CD14-positive monocyte (primary cell): ENCODE measurements around the gene PROC. TPM values are rescaled to one million over a fixed set of nuclear protein-coding genes. Genes with fewer than 3 reads are reported as not detected.
A peak's percentile ranks its signal among the peaks of the same experiment; 100 is the strongest.

Source experiments
- DNase-seq, 3 donors: peaks; one replicate each; pipeline ENCODE4 v3.0.0-alpha.2; 2011 to 2022
- H2AFZ ChIP-seq: 2 replicates; pipeline ENCODE4 v1.6.0; 2012; ENCODE audit warnings: mild to moderate bottlenecking, low read depth, low read length, inconsistent platforms; ENCODE audit not compliant: insufficient read depth, poor library complexity, severe bottlenecking
- H3K27ac ChIP-seq, 2 donors: 1 replicate in 1 of 2; 2 replicates in 1 of 2; pipeline ENCODE4 v1.5.1; 2012 to 2013; ENCODE audit warnings: low read length in 2 of 2, control low read depth in 1 of 2, inconsistent platforms in 1 of 2, low read depth in 1 of 2, mild to moderate bottlenecking in 1 of 2
- H3K27me3 ChIP-seq, 2 donors: one replicate each; pipeline versions ENCODE4 v1.6.0 to v1.6.1; 2011 to 2013; ENCODE audit warnings: low read length in 2 of 2; ENCODE audit not compliant: control insufficient read depth in 2 of 2, insufficient read depth in 2 of 2
- H3K36me3 ChIP-seq, 2 donors: replicated peaks in 1 of 2; 1 replicate in 1 of 2; 2 replicates in 1 of 2; pipeline versions ENCODE4 v1.5.1 to v1.6.1; 2012 to 2013; ENCODE audit warnings: low read length in 2 of 2, control low read depth in 1 of 2, inconsistent platforms in 1 of 2, mild to moderate bottlenecking in 1 of 2; ENCODE audit not compliant: insufficient read depth in 2 of 2, control insufficient read depth in 1 of 2
- H3K4me1 ChIP-seq, 2 donors: 1 replicate in 1 of 2; 2 replicates in 1 of 2; pipeline versions ENCODE4 v1.5.1 to v1.6.1; 2012 to 2013; ENCODE audit warnings: low read length in 2 of 2, control low read depth in 1 of 2, inconsistent platforms in 1 of 2, mild to moderate bottlenecking in 1 of 2, moderate library complexity in 1 of 2; ENCODE audit not compliant: insufficient read depth in 2 of 2, control insufficient read depth in 1 of 2
- H3K4me2 ChIP-seq: replicated peaks from 2 replicates; pipeline ENCODE3; 2012; ENCODE audit warnings: low read length, moderate library complexity, mild to moderate bottlenecking; ENCODE audit not compliant: poor library complexity, severe bottlenecking; ENCODE audit errors: extremely low read depth
- H3K4me3 ChIP-seq, 3 experiments: fragments of 200-600 bp in 1 of 3; sonication (generic) in 1 of 3; replicated peaks in 1 of 3; 1 replicate in 2 of 3; 2 replicates in 1 of 3; pipeline ENCODE4 v1.5.1; 2011 to 2013; ENCODE audit warnings: low read length in 3 of 3, mild to moderate bottlenecking in 3 of 3, control low read depth in 2 of 3, low read depth in 2 of 3, inconsistent platforms in 1 of 3, moderate library complexity in 1 of 3
- H3K79me2 ChIP-seq: 2 replicates; pipeline ENCODE4 v1.6.0; 2012; ENCODE audit warnings: mild to moderate bottlenecking, control low read depth, inconsistent platforms, low read length, moderate library complexity; ENCODE audit not compliant: insufficient read depth
- H3K9ac ChIP-seq: 2 replicates; pipeline ENCODE4 v1.6.0; 2017; ENCODE audit warnings: low read length, mild to moderate bottlenecking; ENCODE audit not compliant: insufficient read depth, poor library complexity, severe bottlenecking
- H3K9me3 ChIP-seq, 2 donors: replicated peaks in 1 of 2; 1 replicate in 1 of 2; 2 replicates in 1 of 2; pipeline versions ENCODE4 v1.5.1 to v1.6.1; 2012 to 2013; ENCODE audit warnings: low read length in 2 of 2, control low read depth in 1 of 2; ENCODE audit not compliant: control insufficient read depth in 1 of 2, insufficient read depth in 1 of 2
- H4K20me1 ChIP-seq: 2 replicates; pipeline ENCODE4 v1.6.0; 2012; ENCODE audit warnings: mild to moderate bottlenecking, low read length, control low read depth, moderate library complexity; ENCODE audit not compliant: insufficient read depth
- H3K27ac Mint-ChIP-seq, 7 donors: one replicate each; pipeline ENCODE4 v1.8.0; 2020; ENCODE audit warnings: mild to moderate bottlenecking in 7 of 7, mixed read lengths in 7 of 7, moderate library complexity in 6 of 7, inconsistent platforms in 2 of 7
- H3K27me3 Mint-ChIP-seq, 3 donors: one replicate each; pipeline ENCODE4 v1.8.0; 2021 to 2022; ENCODE audit warnings: low read depth in 3 of 3, mild to moderate bottlenecking in 3 of 3, mixed read lengths in 3 of 3, moderate library complexity in 3 of 3, inconsistent platforms in 1 of 3
- H3K36me3 Mint-ChIP-seq, 2 donors: one replicate each; pipeline ENCODE4 v1.8.0; 2020; ENCODE audit warnings: mixed read lengths in 2 of 2, inconsistent platforms in 1 of 2, mild to moderate bottlenecking in 1 of 2
- H3K4me1 Mint-ChIP-seq: one replicate; pipeline ENCODE4 v1.8.0; 2020; ENCODE audit warnings: mild to moderate bottlenecking, mixed read lengths
- H3K4me3 Mint-ChIP-seq, 2 donors: one replicate each; pipeline ENCODE4 v1.8.0; 2020; ENCODE audit warnings: mild to moderate bottlenecking in 2 of 2, mixed read lengths in 2 of 2, moderate library complexity in 1 of 2
- H3K9me3 Mint-ChIP-seq, 7 donors: one replicate each; pipeline ENCODE4 v1.8.0; 2020 to 2022; ENCODE audit warnings: mixed read lengths in 7 of 7, mild to moderate bottlenecking in 6 of 7, moderate library complexity in 6 of 7, inconsistent platforms in 2 of 7
- WGBS: methylation state at CpG from one replicate; pipeline ENCODE4 v1.1.5; 2013; ENCODE audit warnings: missing lambda C conversion rate; ENCODE audit not compliant: insufficient coverage; 5-methylcytosine and 5-hydroxymethylcytosine counted together
- intact Hi-C, 2 donors: fragments of 100-400 bp; cut with micrococcal nuclease; formaldehyde crosslinking; loops; one replicate each; pipeline versions ENCODE4 v1.15.0 to v1.15.1; 2023
- polyA plus RNA-seq, 3 donors: library from polyadenylated mRNA; depleted of rRNA in 1 of 3; unstranded in 2 of 3; stranded (reverse) in 1 of 3; fragments of 300-500 nt in 2 of 3; fragments of >200 nt in 1 of 3; fragmentation: Illumina TruSeq in 2 of 3; gene quantifications; 1 replicate in 2 of 3; 2 replicates in 1 of 3; pipeline ENCODE4 v1.2.3, GENCODE V29; 2012 to 2021
- TF ChIP-seq, protein P1 (sequence below): fragments of 200-600 bp; IDR thresholded peaks from one replicate; pipeline ENCODE4 v1.8.0; 2022; ENCODE audit warnings: antibody characterized with exemption, mild to moderate bottlenecking

Gene PROC
- polyA plus RNA-seq, 3 donors = 0.69 TPM; not detected in 2

DNA sequence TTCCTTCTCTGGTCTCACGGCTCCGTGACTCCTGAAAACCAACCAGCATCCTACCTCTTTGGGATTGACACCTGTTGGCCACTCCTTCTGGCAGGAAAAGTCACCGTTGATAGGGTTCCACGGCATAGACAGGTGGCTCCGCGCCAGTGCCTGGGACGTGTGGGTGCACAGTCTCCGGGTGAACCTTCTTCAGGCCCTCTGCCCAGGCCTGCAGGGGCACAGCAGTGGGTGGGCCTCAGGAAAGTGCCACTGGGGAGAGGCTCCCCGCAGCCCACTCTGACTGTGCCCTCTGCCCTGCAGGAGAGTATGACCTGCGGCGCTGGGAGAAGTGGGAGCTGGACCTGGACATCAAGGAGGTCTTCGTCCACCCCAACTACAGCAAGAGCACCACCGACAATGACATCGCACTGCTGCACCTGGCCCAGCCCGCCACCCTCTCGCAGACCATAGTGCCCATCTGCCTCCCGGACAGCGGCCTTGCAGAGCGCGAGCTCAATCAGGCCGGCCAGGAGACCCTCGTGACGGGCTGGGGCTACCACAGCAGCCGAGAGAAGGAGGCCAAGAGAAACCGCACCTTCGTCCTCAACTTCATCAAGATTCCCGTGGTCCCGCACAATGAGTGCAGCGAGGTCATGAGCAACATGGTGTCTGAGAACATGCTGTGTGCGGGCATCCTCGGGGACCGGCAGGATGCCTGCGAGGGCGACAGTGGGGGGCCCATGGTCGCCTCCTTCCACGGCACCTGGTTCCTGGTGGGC lies 10.0 kb downstream of the PROC start:
- TF ChIP-seq, protein P1, sequence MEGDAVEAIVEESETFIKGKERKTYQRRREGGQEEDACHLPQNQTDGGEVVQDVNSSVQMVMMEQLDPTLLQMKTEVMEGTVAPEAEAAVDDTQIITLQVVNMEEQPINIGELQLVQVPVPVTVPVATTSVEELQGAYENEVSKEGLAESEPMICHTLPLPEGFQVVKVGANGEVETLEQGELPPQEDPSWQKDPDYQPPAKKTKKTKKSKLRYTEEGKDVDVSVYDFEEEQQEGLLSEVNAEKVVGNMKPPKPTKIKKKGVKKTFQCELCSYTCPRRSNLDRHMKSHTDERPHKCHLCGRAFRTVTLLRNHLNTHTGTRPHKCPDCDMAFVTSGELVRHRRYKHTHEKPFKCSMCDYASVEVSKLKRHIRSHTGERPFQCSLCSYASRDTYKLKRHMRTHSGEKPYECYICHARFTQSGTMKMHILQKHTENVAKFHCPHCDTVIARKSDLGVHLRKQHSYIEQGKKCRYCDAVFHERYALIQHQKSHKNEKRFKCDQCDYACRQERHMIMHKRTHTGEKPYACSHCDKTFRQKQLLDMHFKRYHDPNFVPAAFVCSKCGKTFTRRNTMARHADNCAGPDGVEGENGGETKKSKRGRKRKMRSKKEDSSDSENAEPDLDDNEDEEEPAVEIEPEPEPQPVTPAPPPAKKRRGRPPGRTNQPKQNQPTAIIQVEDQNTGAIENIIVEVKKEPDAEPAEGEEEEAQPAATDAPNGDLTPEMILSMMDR = no peak
- H3K27ac ChIP-seq = no peak overlapping the region
- no peaks in the 10 kb centered on the region for H4K20me1 ChIP-seq
- DNase-seq = no peak
- Mint-ChIP-seq H3K4me3 (no peak overlapping the region), H3K36me3 (no peaks in the 10 kb centered on the region), H3K9me3 (peaks cover 0 to 3% (median 0%) of the 10 kb centered on the region in 7 donors), H3K4me1 (peaks cover 8% of the 10 kb centered on the region), H3K27ac (peak overlapping the region in 1 of 7 donors; percentile 54), H3K27me3 (peaks cover 11 to 12% (median 11%) of the 10 kb centered on the region in 3 donors)
- H3K79me2 ChIP-seq = no peaks in the 10 kb centered on the region
- no peak overlapping the region for H3K9ac ChIP-seq
- no peaks in the 10 kb centered on the region for H3K9me3 ChIP-seq
- intact Hi-C loops = loop anchor here (5.0 to 10.0 kb wide), 3 partner anchors 49 to 97 kb away; partner anchors contain the start of gene IWS1 (in 1 of the 2)
- H2AFZ ChIP-seq = no peak overlapping the region
- WGBS = 97% methylated on average over 30 of the region's 36 CpGs
- no peaks in the 10 kb centered on the region for H3K36me3 ChIP-seq
- peaks cover 2 to 9% of the 10 kb centered on the region in 2 donors for H3K27me3 ChIP-seq
- peaks cover 4 to 6% of the 10 kb centered on the region in 2 donors for H3K4me1 ChIP-seq
- H3K4me2 ChIP-seq = no peak overlapping the region
- no peak overlapping the region for H3K4me3 ChIP-seq

DNA sequence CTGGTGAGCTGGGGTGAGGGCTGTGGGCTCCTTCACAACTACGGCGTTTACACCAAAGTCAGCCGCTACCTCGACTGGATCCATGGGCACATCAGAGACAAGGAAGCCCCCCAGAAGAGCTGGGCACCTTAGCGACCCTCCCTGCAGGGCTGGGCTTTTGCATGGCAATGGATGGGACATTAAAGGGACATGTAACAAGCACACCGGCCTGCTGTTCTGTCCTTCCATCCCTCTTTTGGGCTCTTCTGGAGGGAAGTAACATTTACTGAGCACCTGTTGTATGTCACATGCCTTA lies 10.5 kb downstream of the PROC start:
- Histone ChIP-seq H2AFZ (no peak overlapping the region), H3K27ac (no peak overlapping the region), H3K9me3 (no peaks in the 10 kb centered on the region), H3K9ac (no peak overlapping the region), H3K36me3 (no peaks in the 10 kb centered on the region), H3K4me1 (peaks cover 0 to under 1% of the 10 kb centered on the region in 2 donors), H4K20me1 (no peaks in the 10 kb centered on the region), H3K4me2 (no peak overlapping the region), H3K27me3 (peaks cover 0 to 3% of the 10 kb centered on the region in 2 donors), H3K79me2 (no peaks in the 10 kb centered on the region), H3K4me3 (no peak overlapping the region)
- TF ChIP-seq, protein P1 = no peak
- H3K4me1 Mint-ChIP-seq = peaks cover 3% of the 10 kb centered on the region
- DNase-seq = no peak
- H3K27ac Mint-ChIP-seq = peak overlapping the region in 1 of 7 donors; percentile 54
- peaks cover 5 to 7% (median 6%) of the 10 kb centered on the region in 3 donors for H3K27me3 Mint-ChIP-seq
- peaks cover 0 to 3% (median 0%) of the 10 kb centered on the region in 7 donors for H3K9me3 Mint-ChIP-seq
- H3K4me3 Mint-ChIP-seq = no peak overlapping the region
- 90% methylated on average over 6 of the region's 6 CpGs for WGBS
- intact Hi-C loops = loop anchor here (5.0 to 10.0 kb wide), 3 partner anchors 49 to 96 kb away; partner anchors contain the start of gene IWS1 (in 1 of the 2)
- H3K36me3 Mint-ChIP-seq = no peaks in the 10 kb centered on the region
